NCI-H2227 (cell line): ENCODE data around the gene PIP5K1B.
"Not testable (repeated sequence)": the region's sequence is repeated elsewhere in the genome, so short reads cannot be mapped to it uniquely, and the experiment has no call there.

ENCODE experiments used
- DNase-seq: peaks from one replicate; lab custom pipeline; 2025; ENCODE audit not compliant: unreplicated experiment; lab: John Stamatoyannopoulos, UW

Gene PIP5K1B

GRCh38 chr9:69049094-69049493 lies 344.1 kb downstream of the PIP5K1B start:
- no peak for DNase-seq

- not testable (repeated sequence) for DNase-seq
These were observed 345.9 kb downstream of the PIP5K1B start for GRCh38 chr9:69050936-69051335.

DNA sequence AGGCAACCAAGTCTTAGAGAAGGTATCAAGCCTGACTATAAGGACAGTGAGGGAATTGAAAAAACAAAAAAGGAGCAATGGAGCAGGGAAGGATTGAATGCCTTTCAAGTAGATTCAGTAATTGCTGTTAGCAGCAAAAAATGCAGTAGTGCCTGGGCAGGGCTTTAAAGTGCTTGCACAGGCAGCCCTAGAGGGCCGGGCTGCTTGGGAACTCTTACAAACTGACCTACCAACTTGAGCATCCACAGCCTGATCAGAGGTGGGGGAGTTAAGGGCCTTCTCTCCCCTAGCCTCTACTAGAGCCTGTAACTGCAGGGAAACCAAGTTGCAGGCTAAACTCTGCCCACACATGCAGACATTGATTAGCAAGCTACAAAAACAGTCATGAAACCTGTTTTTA lies 349.9 kb downstream of the PIP5K1B start:
- DNase-seq = no peak

DNA sequence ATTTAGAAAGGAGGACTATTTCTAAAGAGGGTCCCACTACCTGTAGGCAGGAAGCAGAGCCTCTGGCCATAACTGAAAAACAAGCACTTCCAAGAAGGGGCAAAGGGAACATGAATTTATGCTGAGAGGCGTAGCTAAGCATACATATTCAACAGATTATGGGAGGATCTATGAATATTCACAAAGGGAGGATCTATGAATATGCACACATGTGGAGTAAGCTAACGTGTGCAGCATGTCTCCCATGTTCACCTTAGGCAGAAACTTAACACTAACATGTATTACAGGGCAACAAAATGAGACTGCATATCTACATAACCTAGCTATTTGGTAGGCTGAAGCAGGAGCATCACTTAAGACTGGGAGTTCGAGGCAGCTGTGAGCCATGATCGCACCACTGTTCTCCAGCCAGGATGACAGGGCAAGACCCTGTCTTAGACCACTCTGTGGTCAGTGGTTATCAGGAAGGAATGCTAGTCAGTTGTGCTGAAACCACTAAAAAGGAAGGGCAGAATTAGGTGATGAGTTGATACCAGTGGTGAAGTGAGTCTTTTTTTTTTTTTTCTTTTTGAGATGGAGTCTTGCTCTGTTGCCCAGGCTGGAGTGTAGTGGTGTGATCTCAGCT lies 351.3 kb downstream of the PIP5K1B start:
- DNase-seq = no peak

DNA sequence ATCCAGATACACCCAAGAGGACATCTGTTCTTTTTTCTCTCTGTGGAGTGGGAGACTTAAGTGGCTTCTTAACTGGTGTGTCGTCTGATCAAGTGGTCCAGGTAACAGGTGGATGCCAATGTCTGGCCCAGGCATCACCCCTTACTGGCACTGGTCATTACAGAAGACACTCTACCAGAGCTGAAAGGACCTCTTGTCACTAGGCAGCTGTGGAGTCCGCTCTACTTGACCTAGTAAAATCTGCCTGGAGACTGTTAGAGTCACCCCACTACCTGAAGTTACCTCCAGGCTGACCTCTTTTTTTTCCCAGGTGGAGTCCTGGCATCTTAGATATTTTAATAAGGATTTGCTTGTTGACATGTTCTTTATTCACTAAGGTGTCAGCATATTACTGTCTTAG lies 353.1 kb downstream of the PIP5K1B start:
- DNase-seq = no peak
